COLO668 (cell line): ENCODE results near the gene THAP11.

ENCODE experiments used
- DNase-seq: peaks from one replicate; lab custom pipeline; 2025; ENCODE audit not compliant: unreplicated experiment; lab: John Stamatoyannopoulos, UW

Gene THAP11

DNA sequence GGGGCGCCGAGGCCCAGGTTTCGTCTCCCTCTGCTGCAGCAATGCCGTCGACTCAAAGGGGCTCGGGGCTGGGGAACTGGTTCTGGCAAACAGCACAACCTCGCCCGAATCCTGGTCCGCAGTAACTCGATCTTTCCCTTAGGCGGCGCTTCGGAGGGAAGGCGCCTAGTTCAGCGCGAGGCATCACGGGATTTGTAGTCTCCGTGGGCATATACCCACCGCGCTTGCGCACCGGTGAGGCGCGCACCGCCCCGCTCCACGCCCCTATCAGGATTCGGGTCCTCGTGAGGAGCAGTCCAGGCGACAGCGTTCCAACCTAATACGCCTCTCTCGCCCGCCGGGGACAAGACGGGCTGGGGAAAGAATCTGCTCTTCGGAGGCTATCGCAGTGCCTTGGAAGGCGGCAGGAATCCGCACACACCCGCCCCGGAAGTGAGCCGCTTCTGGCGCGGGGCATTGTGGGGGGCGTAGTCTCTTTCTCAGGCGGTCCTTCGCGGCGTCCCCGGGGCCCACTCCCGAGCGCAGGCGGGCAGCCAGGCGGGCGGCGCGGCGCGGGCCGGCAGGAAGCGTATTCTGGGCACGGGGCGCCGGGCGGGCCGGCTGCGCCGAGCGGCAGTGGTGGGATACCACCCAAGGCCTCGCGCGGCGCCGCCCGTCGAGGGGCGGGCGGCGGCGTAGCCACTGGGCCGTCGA lies at the start of gene THAP11:
THAP11 (plus strand) TSS at position 505 of the 693 bp plus-strand sequence. CDS start 235 bp downstream, outside the sequence.
- DNase-seq, result peak; percentile 96

DNA sequence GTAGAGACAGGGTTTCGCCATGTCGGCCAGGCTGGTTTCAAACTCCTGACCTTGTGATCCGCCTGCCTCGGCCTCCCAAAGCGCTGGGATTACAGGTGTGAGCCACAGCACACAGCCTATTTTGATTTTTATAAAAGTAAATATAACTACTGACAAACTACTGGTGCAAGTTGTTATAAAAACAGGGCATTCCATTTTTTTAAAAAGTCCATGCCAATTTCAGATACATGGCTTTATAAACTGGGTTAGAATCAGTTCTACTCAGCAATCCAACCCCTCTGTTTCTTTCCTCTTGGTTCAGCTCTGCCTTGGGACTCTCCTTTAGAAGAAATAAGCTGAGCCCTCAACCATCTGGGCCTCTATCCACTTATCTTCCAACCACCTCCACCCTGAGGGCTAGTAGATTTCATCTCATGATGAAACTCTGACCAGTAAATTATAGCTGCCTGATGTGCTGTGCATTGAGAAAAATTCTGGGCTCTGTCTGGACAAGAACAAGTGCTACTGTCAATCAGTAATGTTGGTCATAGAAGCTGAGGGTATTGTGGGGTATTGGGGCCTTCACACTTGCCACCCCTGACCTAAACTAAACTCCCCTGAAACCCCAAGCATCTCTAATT lies 45.9 kb upstream of the THAP11 start:
- no peak for DNase-seq

DNA sequence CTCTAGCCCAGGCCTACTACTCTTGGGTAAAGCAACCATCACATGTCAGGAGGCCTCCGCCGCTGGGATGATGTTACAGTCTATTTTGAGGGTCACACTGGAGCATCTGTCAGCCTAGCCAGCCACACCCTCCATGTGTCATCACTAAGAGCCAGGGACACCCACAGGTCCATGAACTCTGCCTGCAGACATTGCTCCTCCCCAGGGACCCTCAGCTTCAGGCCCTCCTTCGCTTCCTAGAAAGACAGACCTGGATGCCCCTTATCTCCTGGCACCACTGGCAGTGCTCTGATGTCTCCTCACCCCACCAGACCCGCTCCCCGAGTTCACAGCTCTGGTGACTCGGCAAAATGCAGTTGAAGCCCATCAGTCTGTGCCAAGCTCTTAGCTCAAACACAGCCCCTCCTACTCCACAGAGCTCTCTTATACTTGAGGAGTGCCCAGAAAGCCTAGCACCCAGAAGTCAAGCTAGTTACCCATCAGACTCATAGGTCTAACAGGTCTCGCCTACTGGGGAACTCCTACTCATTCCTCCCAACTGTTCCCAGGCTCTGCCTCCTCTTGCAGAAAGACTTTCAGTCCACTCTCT lies 41.7 kb upstream of the THAP11 start:
- no peak for DNase-seq

DNA sequence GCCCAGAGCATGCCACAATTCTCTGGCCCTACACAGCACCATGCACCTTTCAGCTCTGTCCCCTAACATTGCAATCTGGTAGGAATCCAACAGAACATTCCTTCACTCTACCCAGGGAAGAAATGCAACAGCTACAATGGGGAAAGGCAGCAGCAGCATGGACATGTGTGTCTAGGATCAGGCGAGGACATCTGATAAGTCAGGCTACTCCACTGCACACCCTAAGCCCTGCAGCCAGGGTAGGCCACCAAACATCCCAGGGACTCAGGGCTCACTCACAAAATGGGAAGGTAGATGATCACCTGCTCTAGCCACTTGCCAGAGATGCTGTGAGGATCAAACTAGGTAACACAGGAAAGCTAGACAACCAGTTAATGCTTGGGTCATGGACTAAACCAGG lies 40.9 kb upstream of the THAP11 start:
- no peak for DNase-seq

DNA sequence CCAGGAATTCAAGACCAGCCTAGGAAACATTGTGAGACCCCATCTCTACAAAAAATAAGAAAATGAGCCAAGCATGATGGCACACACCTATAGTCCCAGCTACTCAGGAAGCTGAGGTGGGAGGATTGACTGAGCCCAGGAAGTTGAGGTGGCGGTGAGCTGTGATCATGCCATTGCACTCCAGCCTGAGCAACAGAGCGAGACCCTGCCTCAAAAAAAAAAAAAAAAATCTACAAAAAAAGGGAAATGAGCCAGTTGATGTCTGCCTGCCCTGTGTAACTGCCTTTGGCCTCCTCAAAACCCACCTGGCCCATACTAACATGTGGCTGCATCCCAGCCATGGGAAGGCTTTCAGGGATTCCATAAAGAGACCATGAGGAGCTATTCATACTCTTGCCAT lies 40.2 kb upstream of the THAP11 start:
- no peak for DNase-seq

DNA sequence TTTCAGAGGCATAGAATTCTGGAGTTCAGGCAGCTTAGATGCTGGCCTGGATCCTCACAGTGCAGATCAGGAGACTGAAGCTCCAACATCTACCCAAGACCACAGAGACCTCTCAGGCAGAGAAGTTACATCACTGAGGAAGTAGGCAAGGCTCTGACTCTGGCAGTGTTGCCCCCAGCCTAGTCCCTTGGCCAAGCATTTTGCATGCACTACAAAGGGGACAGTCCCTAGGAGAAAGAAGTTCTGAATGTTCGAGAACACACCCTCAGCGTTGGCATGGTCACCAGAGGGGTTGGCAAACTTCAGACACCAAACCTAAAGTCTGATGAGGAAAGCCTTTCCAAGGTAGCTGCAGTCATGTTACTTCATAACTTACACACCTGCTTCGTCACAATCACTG lies 38.2 kb upstream of the THAP11 start:
- DNase-seq, result no peak

DNA sequence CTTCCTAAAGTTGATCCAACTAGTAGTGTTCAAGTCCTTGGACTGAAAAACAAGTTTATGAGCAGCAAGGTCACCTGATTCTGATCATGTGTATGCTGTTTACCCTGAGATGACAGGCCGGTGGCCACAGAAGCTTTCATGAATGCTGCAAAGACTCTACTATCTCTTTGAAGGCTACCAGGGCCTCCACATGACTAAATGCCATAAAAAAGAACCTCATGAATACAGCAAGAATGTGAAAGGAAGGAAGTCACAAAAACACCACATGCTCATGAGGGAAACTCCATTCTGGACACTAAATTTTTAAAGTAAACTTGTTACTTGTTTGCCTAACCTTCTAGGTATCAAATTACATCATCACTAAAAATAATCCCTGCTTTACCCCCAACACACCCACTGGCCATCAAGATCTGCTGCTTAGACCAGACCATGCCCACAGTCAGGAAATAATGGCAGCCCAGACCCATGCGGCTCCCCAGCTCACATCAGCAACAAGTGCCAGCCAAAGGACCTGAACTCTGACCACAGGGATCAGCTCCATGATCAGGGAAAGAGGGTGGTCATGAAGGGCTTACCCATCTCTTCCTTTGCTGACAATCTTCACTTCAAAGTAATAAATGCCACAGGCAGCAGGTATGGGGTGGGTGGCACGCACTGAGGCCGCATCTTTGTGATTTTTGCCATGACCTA lies 37.1 kb upstream of the THAP11 start:
- DNase-seq, result no peak

DNA sequence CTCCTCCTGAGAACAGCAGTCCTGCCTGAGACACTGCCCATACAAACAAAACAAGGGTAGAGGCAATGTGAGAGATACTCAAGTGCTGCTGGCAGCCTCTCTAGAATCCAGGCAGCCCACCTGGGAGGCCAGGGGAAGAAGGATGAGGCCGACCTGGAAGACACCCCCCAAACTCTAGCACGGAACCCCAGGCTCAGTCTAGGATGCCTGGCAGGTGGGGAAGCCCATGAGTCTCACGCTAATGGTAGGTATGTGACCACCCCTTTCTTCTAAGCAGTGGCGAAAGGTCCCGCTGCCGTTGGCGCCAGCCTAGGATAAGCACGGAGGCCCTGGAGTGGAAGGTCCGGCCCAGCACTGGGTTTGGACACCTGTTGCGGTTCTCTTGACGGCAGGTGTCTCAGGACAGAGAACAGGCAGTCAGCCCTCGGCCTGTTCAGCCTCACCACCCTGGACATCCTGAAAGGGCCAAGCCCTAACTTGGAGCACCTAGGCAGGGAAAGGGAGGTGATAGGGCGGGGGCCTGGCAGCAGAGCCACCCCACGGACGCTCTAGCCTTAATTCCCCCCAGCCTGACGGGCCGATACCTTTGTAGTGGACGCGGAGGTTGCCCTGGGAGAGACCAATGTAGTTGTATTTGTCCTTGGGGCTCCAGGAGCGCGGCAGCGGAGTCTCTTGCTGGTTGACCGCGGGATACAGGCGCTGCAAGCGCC lies 36.2 kb upstream of the THAP11 start:
- DNase-seq, result peak; percentile 40

DNA sequence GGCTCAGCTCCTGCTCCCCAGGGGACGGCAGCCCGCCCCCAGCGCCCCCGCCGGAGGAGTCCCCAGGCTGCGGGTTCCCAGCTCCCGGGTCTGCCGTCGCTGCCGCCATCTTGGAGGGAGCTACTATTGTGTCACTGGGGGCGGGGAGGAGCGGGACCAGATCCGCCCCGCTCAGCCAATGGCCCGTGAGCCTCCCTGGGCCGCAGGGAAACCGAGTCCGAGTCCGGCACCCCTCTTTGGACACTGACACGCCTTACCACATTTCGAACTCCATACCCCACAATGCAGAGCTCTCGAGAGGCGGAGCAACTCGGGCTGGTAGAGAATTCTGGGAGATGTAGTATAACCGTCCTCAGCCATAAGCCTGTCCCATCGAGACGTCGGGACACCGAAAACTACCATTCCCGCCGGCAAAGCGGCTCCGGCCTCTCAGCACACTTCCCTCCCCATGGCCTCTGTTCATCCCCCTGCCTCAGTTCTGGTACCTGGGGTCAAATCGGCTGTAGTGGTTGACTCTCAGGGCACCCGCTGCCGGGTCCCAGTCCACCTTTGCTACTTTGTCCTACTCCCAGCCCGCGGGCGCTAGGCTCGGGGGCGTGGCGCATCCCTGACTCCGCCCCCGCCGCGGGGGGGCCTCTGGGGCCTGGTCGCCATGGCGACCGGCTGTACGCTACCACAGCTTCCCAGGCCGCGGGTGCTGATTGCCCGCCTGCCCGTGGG lies 35.5 kb upstream of the THAP11 start, which contains the start of the genes RANBP10 and TSNAXIP1:
RANBP10 (minus strand) TSS at position 133 of the 720 bp plus-strand sequence; CDS start at position 109, 24 bp downstream.
TSNAXIP1 (plus strand) TSS at position 462 of the 720 bp plus-strand sequence. CDS start 261 bp downstream, outside the sequence.
- DNase-seq, result peak; percentile 96

DNA sequence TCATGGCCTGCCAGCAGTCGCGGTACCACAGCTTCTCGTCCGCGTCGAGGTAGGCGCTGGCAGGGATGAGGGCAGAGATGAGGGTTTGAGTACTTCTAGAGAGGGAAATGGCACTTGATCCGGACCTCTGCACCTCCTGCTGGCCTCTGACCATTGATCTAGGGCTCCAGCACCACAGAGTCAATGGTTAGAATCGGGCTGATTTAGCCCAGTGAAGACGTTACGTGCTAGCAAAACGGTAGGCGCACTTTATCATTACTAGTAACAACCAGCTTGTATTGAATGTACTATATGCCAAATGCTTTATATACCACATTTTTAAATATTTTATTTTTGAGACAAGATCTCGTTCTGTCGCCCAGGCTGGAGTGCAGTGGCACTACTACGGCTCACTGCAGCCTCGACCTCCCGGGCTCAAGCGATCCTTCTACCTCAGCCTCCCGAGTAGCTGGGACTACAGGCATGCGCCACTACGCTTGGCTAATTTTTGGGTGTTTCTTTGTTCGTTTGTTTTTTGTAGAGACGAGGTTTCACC lies 34.9 kb upstream of the THAP11 start:
- DNase-seq, result no peak

DNA sequence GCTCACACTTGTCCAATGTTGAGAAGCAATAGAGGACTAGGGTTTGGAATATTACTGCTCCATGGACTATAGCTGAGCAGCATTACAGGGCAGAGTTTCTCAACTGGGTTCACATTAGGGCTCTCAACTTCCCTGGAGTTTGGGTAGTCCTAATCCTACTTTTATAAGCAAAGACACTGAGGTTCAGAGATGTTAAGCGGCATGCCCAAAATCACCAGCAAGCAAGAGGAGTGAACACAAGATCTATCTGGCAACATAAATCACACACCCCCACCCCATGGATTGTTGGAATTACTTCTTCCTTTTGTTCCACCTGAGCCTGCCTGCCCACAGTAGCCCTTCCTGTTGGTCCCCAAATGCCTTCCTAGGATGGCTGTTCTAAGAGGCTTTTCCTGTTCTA lies 30.2 kb upstream of the THAP11 start:
- DNase-seq, result no peak

DNA sequence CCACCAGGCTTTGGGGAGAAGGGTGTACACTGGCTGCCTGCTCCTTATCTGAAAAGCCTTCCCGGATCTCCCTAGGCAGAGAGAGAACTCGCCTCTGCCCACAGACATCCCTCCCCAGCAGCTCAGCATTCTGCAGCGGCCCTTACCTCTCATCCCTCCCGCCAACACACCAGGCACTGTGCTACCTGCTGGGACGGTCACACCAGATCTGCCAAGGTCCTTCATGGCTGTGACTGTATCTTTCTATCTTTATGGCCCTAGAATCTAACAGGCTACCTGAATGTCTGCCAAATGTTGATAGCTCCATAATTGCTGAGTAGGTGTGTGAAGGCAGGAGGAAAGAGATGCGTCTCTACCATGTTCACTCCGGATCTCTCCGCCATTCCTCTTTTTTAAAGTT lies 27.6 kb upstream of the THAP11 start:
- DNase-seq, result no peak

DNA sequence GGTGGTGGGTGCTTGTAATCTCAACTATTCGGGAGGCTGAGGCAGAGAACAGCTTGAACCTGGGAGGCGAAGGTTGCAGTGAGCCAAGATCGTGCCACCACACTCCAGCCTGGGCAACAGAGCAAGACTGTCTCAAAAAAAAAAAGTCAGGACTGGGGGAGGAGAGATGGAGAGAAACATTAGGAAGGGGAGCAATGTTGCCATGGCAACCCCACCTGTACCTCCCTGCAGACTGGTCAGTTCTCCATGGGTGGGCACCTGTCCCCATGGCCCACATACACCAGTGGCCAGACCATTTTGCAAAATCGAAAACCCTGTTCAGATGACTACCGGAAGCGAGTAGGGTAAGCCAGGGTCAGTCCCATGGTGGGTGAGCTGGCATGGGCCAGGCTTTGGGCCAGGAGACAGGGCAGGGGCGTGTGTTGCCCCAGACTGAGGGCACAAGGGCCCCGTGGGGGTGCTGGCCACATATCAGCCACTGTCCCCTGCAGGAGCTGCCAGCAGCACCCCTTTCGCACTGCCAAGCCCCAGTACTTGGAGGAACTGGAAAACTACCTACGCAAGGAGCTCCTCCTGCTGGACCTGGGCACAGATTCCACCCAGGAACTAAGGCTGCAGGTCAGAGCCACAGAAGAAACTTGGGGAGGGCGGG lies 21.4 kb upstream of the THAP11 start:
- no peak for DNase-seq

DNA sequence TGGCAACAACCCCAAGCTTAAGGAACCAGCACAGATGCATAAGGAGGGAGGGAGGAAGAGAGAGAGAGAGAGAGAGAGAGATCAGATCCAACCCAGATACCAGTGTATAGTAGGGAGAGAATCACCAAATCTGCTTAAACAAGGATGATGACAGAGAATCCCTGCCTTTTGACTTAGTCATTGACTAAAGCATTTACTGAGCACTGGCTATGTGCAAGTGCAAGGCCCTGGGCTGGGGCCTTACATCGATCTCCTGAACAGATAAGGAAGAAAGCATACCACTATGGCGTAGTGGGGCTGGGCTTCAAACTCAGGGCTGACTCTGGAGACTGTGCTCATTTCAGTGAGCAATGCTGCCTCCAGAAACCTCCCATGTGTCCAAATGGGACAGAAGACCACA lies 19.6 kb upstream of the THAP11 start:
- no peak for DNase-seq

DNA sequence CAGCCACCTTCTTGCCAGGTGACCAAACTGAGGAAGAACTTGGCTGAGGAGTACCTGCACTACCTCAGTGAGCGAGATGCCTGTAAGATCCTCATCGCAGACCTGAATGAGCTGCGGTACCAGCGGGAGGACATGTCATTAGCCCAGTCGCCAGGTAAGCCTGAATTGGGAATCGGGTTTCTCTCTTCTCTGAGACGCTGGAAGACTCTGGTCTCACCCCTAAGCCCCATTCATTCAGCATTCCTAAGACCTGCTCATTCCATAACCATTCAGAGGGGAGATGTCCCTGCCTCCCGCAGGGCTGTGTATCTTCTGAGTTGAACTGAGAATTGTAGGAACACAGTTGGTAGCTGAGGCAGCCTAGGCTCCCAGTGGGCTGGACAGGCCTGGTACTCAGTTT lies 17.0 kb upstream of the THAP11 start:
- no peak for DNase-seq

DNA sequence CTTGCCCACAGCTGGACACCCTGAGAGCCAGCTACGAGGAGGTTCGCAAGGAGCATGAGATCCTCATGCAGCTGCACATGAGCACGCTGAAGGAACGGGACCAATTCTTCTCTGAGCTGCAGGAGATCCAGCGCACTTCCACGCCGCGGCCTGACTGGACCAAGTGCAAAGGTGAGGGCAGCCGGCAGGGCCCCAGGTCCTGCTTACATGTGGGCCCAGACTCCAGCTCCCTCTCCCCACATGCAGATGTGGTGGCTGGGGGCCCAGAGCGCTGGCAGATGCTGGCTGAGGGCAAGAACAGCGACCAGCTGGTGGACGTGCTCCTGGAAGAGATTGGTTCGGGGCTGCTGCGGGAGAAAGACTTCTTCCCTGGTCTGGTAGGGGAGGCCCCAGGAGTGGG lies 16.2 kb upstream of the THAP11 start:
- DNase-seq, result no peak

DNA sequence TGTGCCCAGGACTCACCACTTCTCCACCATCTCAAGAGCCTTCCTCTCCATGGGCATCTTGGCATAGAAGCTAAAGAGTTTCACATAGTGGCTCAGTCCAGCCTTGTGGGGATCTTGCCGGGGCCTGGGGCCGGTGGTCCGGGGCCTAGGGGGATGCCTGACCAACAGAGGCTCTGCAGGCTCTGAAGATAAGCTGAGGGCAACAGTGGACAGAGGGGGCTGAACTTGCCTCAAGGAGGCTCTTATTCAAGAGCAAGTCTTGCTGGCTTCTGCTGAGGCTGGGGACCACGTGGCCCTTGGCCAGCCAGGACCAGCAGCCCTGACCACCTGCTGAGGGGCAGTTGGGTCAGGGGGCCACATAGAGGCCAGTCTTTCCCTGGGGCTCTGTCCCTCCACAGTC lies 13.5 kb upstream of the THAP11 start:
- no peak for DNase-seq

DNA sequence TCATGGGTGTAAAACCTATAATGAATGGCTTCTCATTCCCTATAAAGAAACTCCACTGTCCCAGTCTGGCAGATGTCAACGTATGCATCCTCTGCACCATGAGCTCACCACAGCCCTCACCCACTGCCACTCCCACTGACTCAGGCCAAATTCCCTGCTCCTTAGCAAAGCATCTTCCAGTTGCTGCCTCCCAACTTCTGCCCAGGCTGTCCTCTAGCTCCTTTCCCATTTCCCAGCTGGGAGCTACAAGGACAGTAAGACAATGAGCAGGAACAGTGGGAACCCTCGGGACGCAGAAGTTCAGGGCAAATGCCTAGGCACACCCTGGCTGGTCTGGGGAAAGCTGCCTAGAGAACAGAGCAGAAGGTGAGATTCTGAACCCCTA lies 9.1 kb upstream of the THAP11 start:
- no peak for DNase-seq

DNA sequence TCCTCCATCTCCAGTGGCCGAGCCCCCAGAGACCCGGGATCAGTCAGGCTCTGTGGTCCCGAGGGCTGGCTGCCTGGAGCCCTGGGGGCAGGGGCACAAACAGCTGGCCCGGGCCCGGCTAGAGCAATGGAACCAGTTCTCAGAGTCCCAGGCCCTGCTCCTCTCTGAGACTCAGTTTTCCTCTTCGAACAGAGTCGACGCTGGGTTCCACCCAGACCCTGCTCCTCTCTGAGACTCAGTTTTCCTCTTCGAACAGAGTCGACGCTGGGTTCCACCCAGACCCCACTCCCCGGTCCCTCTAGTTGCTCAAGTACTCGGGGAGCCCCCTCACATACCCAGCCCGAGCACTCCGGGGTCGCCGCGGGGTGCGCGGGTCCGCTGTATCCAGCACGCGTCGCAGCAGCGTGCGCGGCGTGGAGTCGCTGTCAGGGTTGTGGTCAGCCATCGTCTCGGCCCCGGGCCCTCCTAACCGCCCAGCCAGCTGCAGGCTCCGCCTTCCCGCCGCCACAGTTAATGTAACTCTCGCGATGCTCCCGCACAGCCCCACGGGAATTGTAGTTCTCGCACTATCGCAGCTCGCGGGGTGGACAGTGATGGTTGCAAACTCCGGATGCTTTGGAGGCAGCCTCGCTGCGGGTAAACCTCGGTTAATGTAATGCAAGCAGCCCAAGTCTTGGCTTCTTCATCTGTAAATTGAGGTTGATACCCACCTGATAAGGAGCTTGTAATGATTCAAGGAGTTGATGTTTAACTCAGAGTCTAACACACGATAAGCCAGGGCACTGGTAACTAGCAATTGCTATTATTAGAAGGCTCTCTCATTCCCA lies 8.5 kb upstream of the THAP11 start:
- DNase-seq, result peak; percentile 92
